Omental fat pad (tissue), 4 donors: ENCODE measurements around the gene CFAP54. TPM values are rescaled to one million over a fixed set of nuclear protein-coding genes. Genes with fewer than 3 reads are reported as not detected.

ENCODE experiments used
- ATAC-seq: fragments of 150-250 bp; one replicate; pipeline ENCODE4 v1.9.1; 2016; ENCODE audit warnings: mild to moderate bottlenecking, moderate library complexity; ENCODE audit not compliant: low FRiP score
- DNase-seq: peaks from one replicate; pipeline ENCODE4 v3.0.0-alpha.2; 2019; ENCODE audit warnings: low spot score
- total RNA-seq, 4 donors: library from RNA; depleted of rRNA; stranded (reverse); fragments of >200 nt; gene quantifications; one replicate each; pipeline ENCODE4 v1.1.0, GENCODE V29; 2016
- TF ChIP-seq, protein P1 (sequence below), 3 donors: fragments of 450-650 bp; IDR thresholded peaks; one replicate each; pipeline ENCODE4 v1.5.1; 2016 to 2017; ENCODE audit warnings: antibody characterized with exemption in 3 of 3, mild to moderate bottlenecking in 3 of 3, moderate library complexity in 2 of 3

Gene CFAP54
- total RNA-seq, 4 donors from 2014 or later, result 0.60 to 2.2 (median 1.0) TPM

DNA sequence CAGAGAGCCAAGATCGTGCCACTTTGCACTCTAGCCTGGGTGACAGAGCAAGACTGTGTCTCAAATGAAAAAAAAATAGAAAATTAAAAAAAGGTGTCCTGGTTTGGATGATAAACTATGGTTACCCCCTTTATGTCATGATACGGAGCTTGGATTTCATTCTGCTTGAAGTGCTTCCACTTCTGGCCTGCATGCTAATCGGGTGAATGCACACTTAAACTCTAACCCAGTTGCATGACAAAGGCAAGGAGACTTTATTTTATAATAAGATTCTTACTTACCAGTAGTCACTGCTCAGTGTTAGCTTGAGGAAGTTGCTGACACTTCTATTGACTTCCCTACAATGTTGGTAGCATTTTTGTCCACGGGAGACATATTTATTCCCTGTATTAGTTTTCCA, 24.3 kb downstream of the CFAP54 start:
- DNase-seq (no peak), ATAC-seq (no peak)
- TF ChIP-seq, protein P1, sequence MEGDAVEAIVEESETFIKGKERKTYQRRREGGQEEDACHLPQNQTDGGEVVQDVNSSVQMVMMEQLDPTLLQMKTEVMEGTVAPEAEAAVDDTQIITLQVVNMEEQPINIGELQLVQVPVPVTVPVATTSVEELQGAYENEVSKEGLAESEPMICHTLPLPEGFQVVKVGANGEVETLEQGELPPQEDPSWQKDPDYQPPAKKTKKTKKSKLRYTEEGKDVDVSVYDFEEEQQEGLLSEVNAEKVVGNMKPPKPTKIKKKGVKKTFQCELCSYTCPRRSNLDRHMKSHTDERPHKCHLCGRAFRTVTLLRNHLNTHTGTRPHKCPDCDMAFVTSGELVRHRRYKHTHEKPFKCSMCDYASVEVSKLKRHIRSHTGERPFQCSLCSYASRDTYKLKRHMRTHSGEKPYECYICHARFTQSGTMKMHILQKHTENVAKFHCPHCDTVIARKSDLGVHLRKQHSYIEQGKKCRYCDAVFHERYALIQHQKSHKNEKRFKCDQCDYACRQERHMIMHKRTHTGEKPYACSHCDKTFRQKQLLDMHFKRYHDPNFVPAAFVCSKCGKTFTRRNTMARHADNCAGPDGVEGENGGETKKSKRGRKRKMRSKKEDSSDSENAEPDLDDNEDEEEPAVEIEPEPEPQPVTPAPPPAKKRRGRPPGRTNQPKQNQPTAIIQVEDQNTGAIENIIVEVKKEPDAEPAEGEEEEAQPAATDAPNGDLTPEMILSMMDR (IDR thresholded peaks at IDR 0.05), result no peak

- no peak for DNase-seq
Measured at GRCh38 chr12:96514328-96514727, 25.0 kb downstream of the CFAP54 start.

GRCh38 chr12:96516472-96517430, 27.4 kb downstream of the CFAP54 start:
- TF ChIP-seq, protein P1 (IDR thresholded peaks at IDR 0.05), result no peak
- ATAC-seq, result no peak
- peak; percentile 92 for DNase-seq

More at GRCh38 chr12:96514328-96514727, 25.0 kb downstream of the CFAP54 start:
- TF ChIP-seq, protein P1 (IDR thresholded peaks at IDR 0.05), result no peak
- no peak for ATAC-seq

DNA sequence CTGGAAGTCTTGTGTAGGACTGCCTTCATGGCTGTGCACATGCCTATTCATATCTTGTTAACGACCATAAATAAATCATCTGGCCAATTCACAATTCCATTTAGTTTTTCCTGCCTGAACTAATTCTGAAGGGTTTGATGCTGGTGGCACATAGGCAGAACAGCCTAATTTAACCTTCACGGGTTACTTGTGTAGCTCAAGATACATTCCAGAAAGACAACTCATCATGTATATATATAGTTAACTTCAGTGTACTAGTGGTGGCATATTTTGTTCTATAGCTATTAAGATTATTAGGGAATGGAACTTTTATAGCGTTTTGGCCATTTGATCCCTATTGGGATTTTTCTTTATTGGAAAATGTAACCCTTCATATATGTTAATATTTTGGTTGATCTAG, 31.4 kb downstream of the CFAP54 start:
- TF ChIP-seq, protein P1 (IDR thresholded peaks at IDR 0.05), result no peak
- ATAC-seq (no peak), DNase-seq (no peak)

DNA sequence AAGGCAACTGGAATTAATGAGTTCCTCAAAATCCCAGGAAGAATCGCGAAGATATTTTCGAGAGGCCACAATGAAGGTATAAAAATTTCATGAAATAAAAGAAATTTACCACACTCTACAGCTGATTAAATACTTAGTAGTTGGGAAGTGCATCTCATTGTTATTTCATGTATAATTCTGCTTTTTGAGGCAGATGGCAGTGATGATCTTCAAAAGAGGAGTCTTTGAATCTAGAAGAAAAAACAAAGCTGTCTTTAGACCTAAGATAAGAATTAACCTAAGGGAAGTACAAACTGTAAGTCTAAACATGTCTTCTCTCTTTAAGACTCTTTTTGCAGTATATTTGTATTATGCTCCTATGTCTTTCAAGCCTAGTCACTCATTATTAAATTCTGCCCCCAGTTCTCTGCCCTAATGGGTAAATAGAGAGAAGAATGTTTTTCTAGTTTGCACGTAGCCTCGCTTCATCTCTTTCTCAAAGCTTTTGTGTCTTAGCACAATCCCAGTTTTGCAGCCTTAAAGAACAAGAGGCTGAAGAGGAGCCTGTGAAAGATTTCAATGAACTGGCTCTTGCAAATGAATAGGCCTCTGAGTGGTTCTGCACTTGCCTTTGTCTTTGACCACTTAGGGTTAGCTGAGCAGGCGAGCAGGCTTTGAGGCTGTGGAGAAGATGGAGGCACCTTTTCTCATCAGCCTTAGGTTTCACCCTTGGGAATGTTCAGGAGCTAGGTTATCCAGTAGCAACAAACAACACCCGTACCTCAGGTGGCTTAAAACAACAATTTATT, 32.7 kb downstream of the CFAP54 start:
- no peak for DNase-seq
- ATAC-seq, result no peak
- TF ChIP-seq, protein P1 (IDR thresholded peaks at IDR 0.05), result no peak

GRCh38 chr12:96522690-96523089, 33.3 kb downstream of the CFAP54 start:
- no peak for ATAC-seq
- TF ChIP-seq, protein P1 (IDR thresholded peaks at IDR 0.05), result no peak
- DNase-seq, result no peak
